Mesendoderm (in vitro differentiated cells): Measurements from ENCODE around the gene MED8.

Experiments
- DNase-seq: peaks from one replicate; pipeline ENCODE4 v3.0.0; 2013
- H2AK5ac ChIP-seq: 2 replicates; pipeline ENCODE4 v1.6.1; 2013; ENCODE audit warnings: low read length, inconsistent platforms
- H2BK120ac ChIP-seq: 2 replicates; pipeline ENCODE4 v1.6.1; 2013; ENCODE audit warnings: low read depth, mild to moderate bottlenecking, low read length, moderate library complexity, mixed read lengths
- H2BK15ac ChIP-seq: replicated peaks from 2 replicates; pipeline ENCODE4 v1.6.1; 2013; ENCODE audit warnings: low read depth, mild to moderate bottlenecking, moderate library complexity
- H2BK5ac ChIP-seq: 2 replicates; pipeline ENCODE4 v1.6.1; 2013; ENCODE audit warnings: low read length, inconsistent platforms
- H3K18ac ChIP-seq: 2 replicates; pipeline ENCODE4 v1.6.1; 2013; ENCODE audit warnings: mild to moderate bottlenecking, low read length, mixed read lengths
- H3K23ac ChIP-seq: one replicate; pipeline ENCODE4 v1.6.1; 2013; ENCODE audit warnings: low read length
- H3K27ac ChIP-seq: 2 replicates; pipeline ENCODE4 v1.5.1; 2013; ENCODE audit warnings: low read depth, mild to moderate bottlenecking, inconsistent platforms, low read length, moderate library complexity
- H3K27me3 ChIP-seq: 2 replicates; pipeline ENCODE4 v1.6.1; 2013; ENCODE audit warnings: low read length, control low read depth, mild to moderate bottlenecking, inconsistent platforms; ENCODE audit not compliant: insufficient read depth, poor library complexity
- H3K36me3 ChIP-seq: 2 replicates; pipeline ENCODE4 v1.6.1; 2013; ENCODE audit warnings: low read length, inconsistent platforms; ENCODE audit not compliant: control insufficient read depth, insufficient read depth
- H3K4ac ChIP-seq: one replicate; pipeline ENCODE4 v1.6.1; 2013; ENCODE audit warnings: low read depth, mild to moderate bottlenecking, low read length, moderate library complexity
- H3K4me1 ChIP-seq: 2 replicates; pipeline ENCODE4 v1.6.1; 2013; ENCODE audit warnings: low read depth, low read length, inconsistent platforms; ENCODE audit not compliant: control insufficient read depth
- H3K4me2 ChIP-seq: 2 replicates; pipeline ENCODE4 v1.6.1; 2013; ENCODE audit warnings: low read length
- H3K4me3 ChIP-seq: 2 replicates; pipeline ENCODE4 v1.5.1; 2013; ENCODE audit warnings: mild to moderate bottlenecking, low read length
- H3K56ac ChIP-seq: one replicate; pipeline ENCODE4 v1.6.1; 2013; ENCODE audit warnings: low read length
- H3K79me1 ChIP-seq: 2 replicates; pipeline ENCODE4 v1.6.1; 2013; ENCODE audit warnings: low read length, inconsistent platforms
- H3K79me2 ChIP-seq: 2 replicates; pipeline ENCODE4 v1.6.1; 2013; ENCODE audit warnings: mild to moderate bottlenecking, low read length; ENCODE audit not compliant: control insufficient read depth, insufficient read depth
- H3K9ac ChIP-seq: 2 replicates; pipeline ENCODE4 v1.6.1; 2013; ENCODE audit warnings: low read length, inconsistent platforms
- H4K5ac ChIP-seq: one replicate; pipeline ENCODE4 v1.6.1; 2013; ENCODE audit warnings: low read length
- H4K8ac ChIP-seq: one replicate; pipeline ENCODE4 v1.6.1; 2013; ENCODE audit warnings: low read depth, mild to moderate bottlenecking, control low read depth, low read length, moderate library complexity
- WGBS: extraction: QIAGEN DNeasy Blood & Tissue Kit; methylation state at CpG from one replicate; pipeline ENCODE4 v1.1.7; 2013; ENCODE audit warnings: low lambda C conversion rate, missing lambda C conversion rate; ENCODE audit not compliant: insufficient coverage; ENCODE audit errors: extremely low coverage; 5-methylcytosine and 5-hydroxymethylcytosine counted together

The MED8 gene

GRCh38 chr1:43431676-43432075 is 42.1 kb upstream of the MED8 start:
- no peak overlapping the region for H3K4me2 ChIP-seq
- H3K9ac ChIP-seq, result no peak overlapping the region
- H4K5ac ChIP-seq, result no peak overlapping the region
- H2BK5ac ChIP-seq, result no peak overlapping the region
- no peak overlapping the region for H3K27ac ChIP-seq
- H3K4me1 ChIP-seq, result no peaks in the 10 kb centered on the region
- no peak overlapping the region for H2AK5ac ChIP-seq
- no peaks in the 10 kb centered on the region for H3K27me3 ChIP-seq
- no peak overlapping the region for H2BK15ac ChIP-seq
- H4K8ac ChIP-seq, result no peak overlapping the region
- no peaks in the 10 kb centered on the region for H3K79me2 ChIP-seq
- no peak overlapping the region for H3K18ac ChIP-seq
- no peak overlapping the region for H2BK120ac ChIP-seq
- WGBS, result no CpG with 5 or more reads among the region's 9 CpGs
- H3K56ac ChIP-seq, result no peak overlapping the region
- DNase-seq, result no peak
- H3K79me1 ChIP-seq, result no peaks in the 10 kb centered on the region
- peaks cover 18% of the 10 kb centered on the region for H3K36me3 ChIP-seq
- H3K4me3 ChIP-seq, result no peak overlapping the region
- H3K23ac ChIP-seq, result no peak overlapping the region
- H3K4ac ChIP-seq, result no peak overlapping the region

GRCh38 chr1:43430831-43431230 is 41.2 kb upstream of the MED8 start:
- no peak overlapping the region for H3K56ac ChIP-seq
- H3K4me3 ChIP-seq, result no peak overlapping the region
- H4K8ac ChIP-seq, result no peak overlapping the region
- H2BK5ac ChIP-seq, result no peak overlapping the region
- no peak overlapping the region for H4K5ac ChIP-seq
- H3K4ac ChIP-seq, result no peak overlapping the region
- peaks cover 18% of the 10 kb centered on the region for H3K36me3 ChIP-seq
- H2BK15ac ChIP-seq, result no peak overlapping the region
- no peak overlapping the region for H3K9ac ChIP-seq
- no peak overlapping the region for H2BK120ac ChIP-seq
- DNase-seq, result no peak
- no peak overlapping the region for H3K27ac ChIP-seq
- H2AK5ac ChIP-seq, result no peak overlapping the region
- H3K18ac ChIP-seq, result no peak overlapping the region
- no peaks in the 10 kb centered on the region for H3K79me1 ChIP-seq
- no peak overlapping the region for H3K4me2 ChIP-seq
- no peaks in the 10 kb centered on the region for H3K79me2 ChIP-seq
- no CpG with 5 or more reads among the region's 5 CpGs for WGBS
- H3K4me1 ChIP-seq, result no peaks in the 10 kb centered on the region
- H3K27me3 ChIP-seq, result no peaks in the 10 kb centered on the region
- no peak overlapping the region for H3K23ac ChIP-seq

- Histone ChIP-seq H3K18ac (no peak overlapping the region), H2BK120ac (no peak overlapping the region), H4K5ac (no peak overlapping the region), H2AK5ac (no peak overlapping the region), H4K8ac (no peak overlapping the region), H3K4me1 (no peaks in the 10 kb centered on the region), H2BK15ac (no peak overlapping the region), H3K9ac (no peak overlapping the region), H3K4me2 (no peak overlapping the region), H3K79me2 (no peaks in the 10 kb centered on the region), H3K56ac (no peak overlapping the region), H3K36me3 (peaks cover 19% of the 10 kb centered on the region), H3K4me3 (no peak overlapping the region), H3K23ac (no peak overlapping the region), H3K79me1 (no peaks in the 10 kb centered on the region), H2BK5ac (no peak overlapping the region), H3K27me3 (no peaks in the 10 kb centered on the region), H3K4ac (no peak overlapping the region), H3K27ac (no peak overlapping the region)
- DNase-seq, result no peak
- WGBS, result no CpG with 5 or more reads among the region's 9 CpGs
Measured at GRCh38 chr1:43427941-43428340, 38.3 kb upstream of the MED8 start.

GRCh38 chr1:43427524-43427923 is 37.9 kb upstream of the MED8 start:
- Histone ChIP-seq H2AK5ac (no peak overlapping the region), H3K56ac (no peak overlapping the region), H3K79me2 (no peaks in the 10 kb centered on the region), H3K4ac (no peak overlapping the region), H3K4me1 (no peaks in the 10 kb centered on the region), H2BK5ac (no peak overlapping the region), H3K9ac (no peak overlapping the region), H2BK15ac (no peak overlapping the region), H3K18ac (no peak overlapping the region), H3K27me3 (no peaks in the 10 kb centered on the region), H4K5ac (no peak overlapping the region), H3K4me2 (no peak overlapping the region), H2BK120ac (no peak overlapping the region), H3K27ac (no peak overlapping the region), H4K8ac (no peak overlapping the region), H3K79me1 (no peaks in the 10 kb centered on the region), H3K23ac (no peak overlapping the region), H3K36me3 (peaks cover 15% of the 10 kb centered on the region), H3K4me3 (no peak overlapping the region)
- DNase-seq, result no peak
- no CpG with 5 or more reads among the region's 14 CpGs for WGBS

- Histone ChIP-seq H3K79me2 (no peaks in the 10 kb centered on the region), H3K27ac (no peak overlapping the region), H3K36me3 (peaks cover 16% of the 10 kb centered on the region), H3K4me2 (no peak overlapping the region), H3K18ac (no peak overlapping the region), H3K4me1 (no peaks in the 10 kb centered on the region), H2AK5ac (no peak overlapping the region), H4K8ac (no peak overlapping the region), H3K23ac (no peak overlapping the region), H3K27me3 (no peaks in the 10 kb centered on the region), H3K4me3 (no peak overlapping the region), H3K56ac (no peak overlapping the region), H4K5ac (no peak overlapping the region), H3K9ac (no peak overlapping the region), H3K79me1 (no peaks in the 10 kb centered on the region), H3K4ac (no peak overlapping the region), H2BK15ac (no peak overlapping the region), H2BK5ac (no peak overlapping the region), H2BK120ac (no peak overlapping the region)
- no CpG with 5 or more reads among the region's 11 CpGs for WGBS
- no peak for DNase-seq
Measured at GRCh38 chr1:43426221-43426620, 36.6 kb upstream of the MED8 start.

- DNase-seq, result no peak
- no peak overlapping the region for H3K27ac ChIP-seq
- H3K79me2 ChIP-seq, result no peaks in the 10 kb centered on the region
- no peak overlapping the region for H2BK15ac ChIP-seq
- H4K5ac ChIP-seq, result no peak overlapping the region
- no peaks in the 10 kb centered on the region for H3K27me3 ChIP-seq
- H2AK5ac ChIP-seq, result no peak overlapping the region
- no peak overlapping the region for H3K4ac ChIP-seq
- H2BK5ac ChIP-seq, result no peak overlapping the region
- H3K79me1 ChIP-seq, result no peaks in the 10 kb centered on the region
- H3K9ac ChIP-seq, result no peak overlapping the region
- H3K4me1 ChIP-seq, result no peaks in the 10 kb centered on the region
- WGBS, result no CpG with 5 or more reads among the region's 4 CpGs
- no peak overlapping the region for H3K18ac ChIP-seq
- H4K8ac ChIP-seq, result no peak overlapping the region
- H3K4me3 ChIP-seq, result no peak overlapping the region
- H3K4me2 ChIP-seq, result no peak overlapping the region
- no peak overlapping the region for H2BK120ac ChIP-seq
- H3K23ac ChIP-seq, result no peak overlapping the region
- H3K56ac ChIP-seq, result no peak overlapping the region
- peaks cover 21% of the 10 kb centered on the region for H3K36me3 ChIP-seq
Measured at GRCh38 chr1:43425045-43425444, 35.4 kb upstream of the MED8 start.
